IMR-90 (cell line): ENCODE data around the gene ALPP. TPM values are rescaled to one million over a fixed set of nuclear protein-coding genes. Genes with fewer than 3 reads are reported as not detected.

Experiments used
- ATAC-seq: fragments of 200-7000 bp; cut with Tn5 transposase; 2 replicates; pipeline ENCODE4 v1.9.1; 2020; ENCODE audit warnings: low read depth, mild to moderate bottlenecking, moderate library complexity
- BruUV-seq: library from RNA; stranded (reverse); fragments of 400-500 nt; replicated peaks from 2 replicates; lab custom pipeline; 2021; lab: Mats Ljungman, UMichigan
- CTCF ChIA-PET: fragments of 300-600 bp; formaldehyde crosslinking; extraction: SDS; loops from one replicate; lab custom pipeline; 2021; ENCODE audit warnings: antibody characterized with exemption; lab: Yijun Ruan, JAX
- POLR2A ChIA-PET: fragments of 300-600 bp; sonication (Branson Sonifier 250); formaldehyde crosslinking; loops from one replicate; lab custom pipeline; 2022; ENCODE audit warnings: antibody characterized with exemption; ENCODE audit not compliant: unreplicated experiment; lab: Charles Lee
- DNase-seq: peaks from one replicate; pipeline ENCODE4 v3.0.0; 2013
- H2AFZ ChIP-seq: replicated peaks from 2 replicates; pipeline ENCODE3; 2013; ENCODE audit warnings: low read length, mild to moderate bottlenecking; ENCODE audit not compliant: poor library complexity
- H2AK5ac ChIP-seq: 2 replicates; pipeline ENCODE4 v1.6.1; 2013; ENCODE audit warnings: low read depth, low read length, inconsistent platforms
- H2AK9ac ChIP-seq: replicated peaks from 2 replicates; pipeline ENCODE3; 2013; ENCODE audit warnings: mild to moderate bottlenecking, low read depth, low read length, moderate library complexity; ENCODE audit not compliant: poor library complexity
- H2BK120ac ChIP-seq: 2 replicates; pipeline ENCODE4 v1.6.1; 2013; ENCODE audit warnings: low read depth, low read length, inconsistent platforms
- H2BK15ac ChIP-seq: 3 replicates; pipeline ENCODE4 v1.6.1; 2013; ENCODE audit warnings: low read depth, low read length, inconsistent platforms
- H2BK20ac ChIP-seq: 2 replicates; pipeline ENCODE4 v1.6.1; 2013; ENCODE audit warnings: low read depth, mild to moderate bottlenecking, inconsistent platforms, low read length, moderate library complexity
- H2BK5ac ChIP-seq: 2 replicates; pipeline ENCODE4 v1.6.1; 2013; ENCODE audit warnings: mild to moderate bottlenecking, low read depth, low read length, inconsistent platforms; ENCODE audit not compliant: poor library complexity, severe bottlenecking
- H3K14ac ChIP-seq: replicated peaks from 2 replicates; pipeline ENCODE4 v1.6.1; 2013; ENCODE audit warnings: low read depth, low read length, inconsistent platforms
- H3K18ac ChIP-seq: 2 replicates; pipeline ENCODE4 v1.6.1; 2013; ENCODE audit warnings: low read depth, low read length, control low read depth
- H3K23ac ChIP-seq: 2 replicates; pipeline ENCODE4 v1.6.1; 2013; ENCODE audit warnings: low read depth, low read length, inconsistent platforms
- H3K27ac ChIP-seq: 2 replicates; pipeline ENCODE4 v1.5.1; 2013; ENCODE audit warnings: mild to moderate bottlenecking, control low read depth, low read length; ENCODE audit not compliant: insufficient read depth
- H3K27me3 ChIP-seq: 2 replicates; pipeline ENCODE4 v1.6.1; 2013; ENCODE audit warnings: low read length; ENCODE audit not compliant: control insufficient read depth, insufficient read depth
- H3K36me3 ChIP-seq: 2 replicates; pipeline ENCODE4 v1.6.1; 2013; ENCODE audit warnings: low read length, mixed read lengths; ENCODE audit not compliant: control insufficient read depth, insufficient read depth
- H3K4ac ChIP-seq: 2 replicates; pipeline ENCODE4 v1.6.1; 2013; ENCODE audit warnings: low read depth, low read length, inconsistent platforms
- H3K4me1 ChIP-seq: 2 replicates; pipeline ENCODE4 v1.6.1; 2013; ENCODE audit warnings: low read length, mixed read lengths; ENCODE audit not compliant: control insufficient read depth, insufficient read depth
- H3K4me2 ChIP-seq: 2 replicates; pipeline ENCODE4 v1.6.1; 2013; ENCODE audit warnings: low read depth, mild to moderate bottlenecking, control low read depth, low read length, moderate library complexity
- H3K4me3 ChIP-seq: 2 replicates; pipeline ENCODE4 v1.5.1; 2013; ENCODE audit warnings: low read depth, mild to moderate bottlenecking, control low read depth, low read length, moderate library complexity; ENCODE audit not compliant: insufficient read depth
- H3K56ac ChIP-seq: 2 replicates; pipeline ENCODE4 v1.6.1; 2013; ENCODE audit warnings: low read length, inconsistent platforms; ENCODE audit not compliant: insufficient read depth; ENCODE audit errors: extremely low read depth
- H3K79me1 ChIP-seq, 2 experiments: 2 replicates each; pipeline ENCODE4 v1.6.1; 2013; ENCODE audit warnings: low read length in 2 of 2, inconsistent platforms in 1 of 2, low read depth in 1 of 2
- H3K9ac ChIP-seq: 2 replicates; pipeline ENCODE4 v1.6.1; 2013; ENCODE audit warnings: low read depth, low read length, control low read depth
- H3K9me1 ChIP-seq: 2 replicates; pipeline ENCODE4 v1.6.1; 2013; ENCODE audit warnings: low read length, inconsistent platforms; ENCODE audit not compliant: insufficient read depth
- H3K9me3 ChIP-seq: 2 replicates; pipeline ENCODE4 v1.6.1; 2013; ENCODE audit warnings: low read length; ENCODE audit not compliant: control insufficient read depth, insufficient read depth
- H4K20me1 ChIP-seq: 2 replicates; pipeline ENCODE4 v1.6.1; 2013; ENCODE audit warnings: low read length, inconsistent platforms; ENCODE audit not compliant: insufficient read depth
- H4K5ac ChIP-seq: 2 replicates; pipeline ENCODE4 v1.6.1; 2013; ENCODE audit warnings: mild to moderate bottlenecking, low read depth, low read length, control low read depth
- H4K8ac ChIP-seq, 2 experiments: 2 replicates each; pipeline ENCODE4 v1.6.1; 2013; ENCODE audit warnings: low read depth in 2 of 2, low read length in 2 of 2, control low read depth in 1 of 2, inconsistent platforms in 1 of 2
- H4K91ac ChIP-seq: 2 replicates; pipeline ENCODE4 v1.6.1; 2013; ENCODE audit warnings: low read depth, low read length, inconsistent platforms; ENCODE audit not compliant: insufficient read depth
- BHLHE40 ChIP-seq: fragments of 150-350 bp; IDR thresholded peaks from 2 replicates; pipeline ENCODE4 v1.6.1; 2016; ENCODE audit warnings: mild to moderate bottlenecking, low read depth, low read length
- CHD1 ChIP-seq: IDR thresholded peaks from 2 replicates; pipeline ENCODE4 v1.6.1; 2012; ENCODE audit warnings: low read depth, low read length, improper control_type of control experiment
- MAZ ChIP-seq: IDR thresholded peaks from 2 replicates; pipeline ENCODE4 v1.6.1; 2012; ENCODE audit warnings: low read depth, mild to moderate bottlenecking, low read length, improper control_type of control experiment, moderate library complexity, borderline replicate concordance
- RCOR1 ChIP-seq: IDR thresholded peaks from 2 replicates; pipeline ENCODE4 v1.6.1; 2012; ENCODE audit warnings: mild to moderate bottlenecking, low read length, improper control_type of control experiment; ENCODE audit not compliant: insufficient replicate concordance
- RFX5 ChIP-seq: IDR thresholded peaks from 2 replicates; pipeline ENCODE4 v1.8.0; 2012; ENCODE audit warnings: low read depth, mild to moderate bottlenecking, low read length, moderate library complexity
- WGBS, 2 experiments: methylation state at CpG; one replicate each; pipeline versions ENCODE4 v1.1.5 to v1.1.7; 2013; ENCODE audit warnings: missing lambda C conversion rate in 2 of 2; ENCODE audit not compliant: insufficient read length in 1 of 2; ENCODE audit errors: extremely low coverage in 2 of 2; 5-methylcytosine and 5-hydroxymethylcytosine counted together
- dilution Hi-C: fragments of 300-500 bp; cut with HindIII; formaldehyde crosslinking; loops from one replicate; pipeline ENCODE4 v1.14.3; 2018; ENCODE audit warnings: low sequenced_read_pairs; ENCODE audit not compliant: unreplicated experiment
- in situ Hi-C: fragments of 300-500 bp; cut with MboI; formaldehyde crosslinking; loops from 3 replicates; pipeline ENCODE4 v1.14.3; 2019; ENCODE audit warnings: low sequenced_read_pairs, inconsistent platforms, mixed read lengths
- intact Hi-C: fragments of 100-400 bp; cut with micrococcal nuclease; formaldehyde crosslinking; loops from 2 replicates; pipeline ENCODE4 v1.10.0; 2022
- polyA plus RNA-seq, 3 experiments: library from polyadenylated mRNA; depleted of rRNA; stranded (reverse); fragments of >200 nt; gene quantifications; 2 replicates each; pipeline ENCODE4 v1.2.3, GENCODE V29; 2012; ENCODE audit warnings: low replicate concordance in 1 of 3
- total RNA-seq: library from RNA; depleted of rRNA; stranded (reverse); fragments of >200 nt; gene quantifications from 2 replicates; pipeline ENCODE4 v1.2.3, GENCODE V29; 2012

ALPP gene
- total and polyA plus RNA-seq, 2 of the 4 experiments (the other 2 are of a cell fraction): not detected

- no peak overlapping the region for H3K4me2 ChIP-seq
- in situ Hi-C loops (no loop called here), dilution Hi-C loops (no loop called here), intact Hi-C loops (loop anchor here (5.0 kb wide), 1 partner anchor 37 kb away; no protein-coding TSS in a partner anchor)
- H2AK9ac ChIP-seq: no peak overlapping the region
- H3K9ac ChIP-seq: no peak overlapping the region
- H4K5ac ChIP-seq: no peak overlapping the region
- peaks cover 48% of the 10 kb centered on the region for H3K27me3 ChIP-seq
- POLR2A ChIA-PET: no interaction called here
- H2BK120ac ChIP-seq: no peak overlapping the region
- H3K18ac ChIP-seq: no peak overlapping the region
- TF ChIP-seq CHD1 (no peak), BHLHE40 (no peak), RCOR1 (no peak), MAZ (no peak), RFX5 (no peak)
- H2BK15ac ChIP-seq: no peak overlapping the region
- H4K8ac ChIP-seq: no peak overlapping the region
- no peaks in the 10 kb centered on the region for H4K20me1 ChIP-seq
- H2AFZ ChIP-seq: no peak overlapping the region
- no peak overlapping the region for H3K27ac ChIP-seq
- H3K4me1 ChIP-seq: no peaks in the 10 kb centered on the region
- CTCF ChIA-PET: no interaction called here
- no peak overlapping the region for H3K4ac ChIP-seq
- H3K36me3 ChIP-seq: no peaks in the 10 kb centered on the region
- H3K79me1 ChIP-seq: no peaks in the 10 kb centered on the region
- H3K23ac ChIP-seq: no peak overlapping the region
- H3K56ac ChIP-seq: no peak overlapping the region
- H3K9me3 ChIP-seq: no peaks in the 10 kb centered on the region
- no peak overlapping the region for H2BK5ac ChIP-seq
- no TSS peak for BruUV-seq
- no peak overlapping the region for H4K91ac ChIP-seq
- ATAC-seq: no peak
- no peaks in the 10 kb centered on the region for H3K9me1 ChIP-seq
- no peak overlapping the region for H2AK5ac ChIP-seq
- no peak overlapping the region for H3K14ac ChIP-seq
- 38% methylated on average over 5 of the region's 14 CpGs; no CpG with 5 or more reads in 1 of the 2 experiments for WGBS, 2 experiments
- no peak for DNase-seq
- H2BK20ac ChIP-seq: no peak overlapping the region
- no peak overlapping the region for H3K4me3 ChIP-seq
These were observed 28.5 kb upstream of the ALPP start for GRCh38 chr2:232349946-232350635.
